ENCODE measurements around the gene FOXO3.

DNA sequence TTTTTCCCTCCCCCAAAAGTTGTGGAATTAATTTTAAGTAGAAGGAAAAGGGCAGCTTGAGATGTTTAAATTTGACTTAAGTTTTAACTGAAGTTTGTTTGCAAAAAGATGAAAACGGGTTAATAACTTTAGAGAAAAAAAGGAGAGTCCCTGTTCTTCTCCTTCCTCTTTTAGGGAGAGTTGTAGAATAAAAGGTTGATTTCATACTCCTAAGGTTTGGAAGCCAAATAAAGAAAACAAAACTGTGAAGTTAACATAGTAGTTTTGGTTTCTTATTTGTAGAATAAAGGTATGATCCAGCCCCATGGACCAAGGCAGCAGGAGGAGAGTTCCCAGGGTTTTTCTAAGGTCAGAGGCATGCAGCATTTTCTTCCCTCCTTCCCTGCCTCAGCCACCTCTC, 33.4 kb downstream of the FOXO3 start:
- TF ChIP-seq, protein P1, sequence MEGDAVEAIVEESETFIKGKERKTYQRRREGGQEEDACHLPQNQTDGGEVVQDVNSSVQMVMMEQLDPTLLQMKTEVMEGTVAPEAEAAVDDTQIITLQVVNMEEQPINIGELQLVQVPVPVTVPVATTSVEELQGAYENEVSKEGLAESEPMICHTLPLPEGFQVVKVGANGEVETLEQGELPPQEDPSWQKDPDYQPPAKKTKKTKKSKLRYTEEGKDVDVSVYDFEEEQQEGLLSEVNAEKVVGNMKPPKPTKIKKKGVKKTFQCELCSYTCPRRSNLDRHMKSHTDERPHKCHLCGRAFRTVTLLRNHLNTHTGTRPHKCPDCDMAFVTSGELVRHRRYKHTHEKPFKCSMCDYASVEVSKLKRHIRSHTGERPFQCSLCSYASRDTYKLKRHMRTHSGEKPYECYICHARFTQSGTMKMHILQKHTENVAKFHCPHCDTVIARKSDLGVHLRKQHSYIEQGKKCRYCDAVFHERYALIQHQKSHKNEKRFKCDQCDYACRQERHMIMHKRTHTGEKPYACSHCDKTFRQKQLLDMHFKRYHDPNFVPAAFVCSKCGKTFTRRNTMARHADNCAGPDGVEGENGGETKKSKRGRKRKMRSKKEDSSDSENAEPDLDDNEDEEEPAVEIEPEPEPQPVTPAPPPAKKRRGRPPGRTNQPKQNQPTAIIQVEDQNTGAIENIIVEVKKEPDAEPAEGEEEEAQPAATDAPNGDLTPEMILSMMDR (IDR thresholded peaks at IDR 0.05; ENCODE audit: low read depth, low read length), result no peak
- TF ChIP-seq EZH2phosphoT487 (IDR thresholded peaks at IDR 0.05; ENCODE audit: low read depth), result no peak

Data from OCI-LY3 (cell line).